KMS-11 (cell line): Measurements from ENCODE around the gene TMEM184B.

ENCODE experiments used
- H2AFZ ChIP-seq: fragments of 200-600 bp; sonication (generic); 2 replicates; pipeline ENCODE4 v1.6.1; 2016; ENCODE audit warnings: antibody characterized with exemption, mixed run types, low read depth
- H3K27ac ChIP-seq: fragments of 200-600 bp; sonication (generic); 2 replicates; pipeline ENCODE4 v1.6.1; 2016; ENCODE audit warnings: mild to moderate bottlenecking, mixed run types
- H3K27me3 ChIP-seq: fragments of 200-600 bp; sonication (generic); 2 replicates; pipeline ENCODE4 v1.6.1; 2017; ENCODE audit warnings: mild to moderate bottlenecking, low read depth, mixed run types, moderate library complexity; ENCODE audit not compliant: insufficient read depth
- H3K36me3 ChIP-seq: fragments of 200-600 bp; sonication (generic); 2 replicates; pipeline ENCODE4 v1.6.1; 2017; ENCODE audit warnings: mild to moderate bottlenecking, mixed run types; ENCODE audit not compliant: insufficient read depth
- H3K4me1 ChIP-seq: fragments of 200-600 bp; sonication (generic); 2 replicates; pipeline ENCODE4 v1.6.1; 2016; ENCODE audit warnings: mild to moderate bottlenecking, low read depth, mixed run types; ENCODE audit not compliant: poor library complexity, severe bottlenecking
- H3K4me2 ChIP-seq: fragments of 200-600 bp; sonication (generic); 2 replicates; pipeline ENCODE4 v1.7.0; 2016; ENCODE audit warnings: mild to moderate bottlenecking, mixed run types
- H3K4me3 ChIP-seq: fragments of 200-600 bp; sonication (generic); IDR thresholded peaks from 2 replicates; pipeline ENCODE4 v1.6.1; 2017; ENCODE audit warnings: low read depth, low read length, mixed read lengths; ENCODE audit not compliant: insufficient read depth
- H3K79me2 ChIP-seq: fragments of 200-600 bp; sonication (generic); 2 replicates; pipeline ENCODE4 v1.6.1; 2016; ENCODE audit warnings: low read depth, mixed run types; ENCODE audit not compliant: insufficient read depth
- H3K9ac ChIP-seq: fragments of 200-600 bp; sonication (generic); 2 replicates; pipeline ENCODE4 v1.6.1; 2016; ENCODE audit warnings: mild to moderate bottlenecking, mixed run types
- H4K20me1 ChIP-seq: fragments of 200-600 bp; sonication (generic); 2 replicates; pipeline ENCODE4 v1.6.1; 2016; ENCODE audit warnings: mild to moderate bottlenecking, mixed run types; ENCODE audit not compliant: insufficient read depth
- CTCF ChIP-seq: fragments of 200-600 bp; sonication (generic); conservative IDR thresholded peaks from 2 replicates; pipeline ENCODE4 v1.6.1; 2017; ENCODE audit warnings: low read depth, mild to moderate bottlenecking, antibody characterized with exemption, low read length, moderate library complexity, mixed read lengths

TMEM184B gene

GRCh38 chr22:38207898-38208432 lies 64.8 kb downstream of the TMEM184B start:
- H3K4me3 ChIP-seq: no peak overlapping the region
- H3K4me1 ChIP-seq: peaks cover 33% of the 10 kb centered on the region
- no peaks in the 10 kb centered on the region for H3K27me3 ChIP-seq
- H3K36me3 ChIP-seq: no peaks in the 10 kb centered on the region
- H3K9ac ChIP-seq: no peak overlapping the region
- H2AFZ ChIP-seq: no peak overlapping the region
- no peak overlapping the region for H3K27ac ChIP-seq
- H4K20me1 ChIP-seq: no peaks in the 10 kb centered on the region
- no peaks in the 10 kb centered on the region; the same call in 1 of the 2 replicates for H3K79me2 ChIP-seq
- H3K4me2 ChIP-seq: no peak overlapping the region
- no peak for TF ChIP-seq CTCF

- Histone ChIP-seq H3K79me2 (no peaks in the 10 kb centered on the region; the same call in 1 of the 2 replicates), H3K4me3 (no peak overlapping the region), H3K4me2 (peak overlapping the region; percentile 26; the same call in 1 of the 2 replicates)
Measured at GRCh38 chr22:38205261-38206128, 67.3 kb downstream of the TMEM184B start.

GRCh38 chr22:38204784-38205183 lies 68.0 kb downstream of the TMEM184B start:
- Histone ChIP-seq H3K27ac (no peak overlapping the region), H3K27me3 (no peaks in the 10 kb centered on the region), H3K36me3 (no peaks in the 10 kb centered on the region), H3K4me3 (no peak overlapping the region), H3K4me2 (peak overlapping the region; percentile 26; the same call in 1 of the 2 replicates), H2AFZ (no peak overlapping the region), H3K79me2 (no peaks in the 10 kb centered on the region; the same call in 1 of the 2 replicates), H3K9ac (no peak overlapping the region), H3K4me1 (peaks cover 34% of the 10 kb centered on the region), H4K20me1 (no peaks in the 10 kb centered on the region)
- TF ChIP-seq CTCF: no peak

More at GRCh38 chr22:38205261-38206128, 67.3 kb downstream of the TMEM184B start:
- no peaks in the 10 kb centered on the region for H3K27me3 ChIP-seq
- no peaks in the 10 kb centered on the region for H4K20me1 ChIP-seq
- no peak overlapping the region for H3K9ac ChIP-seq
- TF ChIP-seq CTCF: no peak
- H3K4me1 ChIP-seq: peaks cover 34% of the 10 kb centered on the region
- H2AFZ ChIP-seq: no peak overlapping the region
- no peak overlapping the region for H3K27ac ChIP-seq
- no peaks in the 10 kb centered on the region for H3K36me3 ChIP-seq

- Histone ChIP-seq H3K27ac (no peak overlapping the region), H3K9ac (no peak overlapping the region), H3K27me3 (no peaks in the 10 kb centered on the region), H2AFZ (no peak overlapping the region), H3K4me3 (no peak overlapping the region), H3K4me2 (peak overlapping the region; percentile 98), H3K36me3 (no peaks in the 10 kb centered on the region), H4K20me1 (no peaks in the 10 kb centered on the region), H3K79me2 (no peaks in the 10 kb centered on the region; the same call in 1 of the 2 replicates), H3K4me1 (peaks cover 39% of the 10 kb centered on the region)
- TF ChIP-seq CTCF: no peak
Measured at GRCh38 chr22:38203855-38204514, 68.8 kb downstream of the TMEM184B start.
